ENCODE measurements around the gene RAD51B. TPM values are rescaled to one million over a fixed set of nuclear protein-coding genes. Genes with fewer than 3 reads are reported as not detected.
A peak's percentile ranks its signal among the peaks of the same experiment; 100 is the strongest.

Gene RAD51B
- total and polyA plus RNA-seq, 3 donors from 2014 or later, result 5.5 to 22.5 (median 19.1) TPM

- intact Hi-C loops (cut with DNase I; ENCODE audit: low total_unique reads), result no loop called here
- Histone ChIP-seq H3K36me3 (ENCODE audit: low read depth, missing control alignments) (no peaks in the 10 kb centered on the region), H3K27me3 (no peaks in the 10 kb centered on the region), H3K4me1 (peaks cover 11% of the 10 kb centered on the region), H3K27ac (no peak overlapping the region), H3K4me3 (no peak overlapping the region), H3K9me3 (no peaks in the 10 kb centered on the region)
- 60 to 64% methylated on average over 4 of the region's 4 CpGs for WGBS, 2 donors
- DNase-seq, result no peak
- no peak for TF ChIP-seq CTCF (IDR thresholded peaks at IDR 0.05)
- TF ChIP-seq POLR2A (IDR thresholded peaks at IDR 0.05), result no peak
Observed at GRCh38 chr14:68416171-68416570, 596.6 kb downstream of the RAD51B start.

GRCh38 chr14:68417009-68417650 is 597.6 kb downstream of the RAD51B start:
- Histone ChIP-seq H3K4me3 (no peak overlapping the region), H3K27ac (peak overlapping the region in 1 of 2 donors; percentile 9), H3K27me3 (no peaks in the 10 kb centered on the region), H3K9me3 (no peaks in the 10 kb centered on the region), H3K36me3 (ENCODE audit: low read depth, missing control alignments) (no peaks in the 10 kb centered on the region), H3K4me1 (peaks cover 11% of the 10 kb centered on the region)
- WGBS, 2 donors, result 84 to 93% methylated on average over 5 of the region's 5 CpGs
- TF ChIP-seq POLR2A (IDR thresholded peaks at IDR 0.05) (no peak), CTCF (IDR thresholded peaks at IDR 0.05) (no peak)
- intact Hi-C loops (cut with DNase I; ENCODE audit: low total_unique reads), result no loop called here
- no peak for DNase-seq

- WGBS, 2 donors, result 49 to 59% methylated on average over 3 of the region's 3 CpGs
- intact Hi-C loops (cut with DNase I; ENCODE audit: low total_unique reads), result no loop called here
- TF ChIP-seq POLR2A (IDR thresholded peaks at IDR 0.05), result no peak
- no peak for TF ChIP-seq CTCF (IDR thresholded peaks at IDR 0.05)
- Histone ChIP-seq H3K27me3 (no peaks in the 10 kb centered on the region), H3K4me1 (peaks cover 11% of the 10 kb centered on the region), H3K9me3 (no peaks in the 10 kb centered on the region), H3K36me3 (ENCODE audit: low read depth, missing control alignments) (no peaks in the 10 kb centered on the region), H3K4me3 (no peak overlapping the region), H3K27ac (peak overlapping the region; percentile 9 to 10)
- DNase-seq, result no peak
Observed at GRCh38 chr14:68418174-68419118, 598.9 kb downstream of the RAD51B start.

DNA sequence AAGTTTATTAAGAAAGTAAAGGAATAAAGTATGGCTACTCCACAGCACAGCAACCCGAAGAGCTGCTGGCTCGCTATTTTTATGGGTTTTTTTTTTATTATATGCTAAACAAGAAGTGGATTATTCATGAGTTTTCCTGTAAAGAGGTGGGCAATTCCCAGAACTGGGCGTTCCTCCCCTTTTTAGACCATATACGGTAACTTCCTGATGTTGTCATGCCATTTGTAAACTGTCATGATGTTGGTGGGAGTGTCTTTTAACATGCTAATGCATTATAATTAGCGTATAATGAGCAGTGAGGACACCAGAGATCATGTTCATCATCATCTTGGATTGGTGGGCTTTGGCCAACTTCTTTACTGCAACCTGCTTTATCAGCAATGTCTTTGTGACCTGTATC is 600.8 kb downstream of the RAD51B start:
- H3K27ac ChIP-seq, result no peak overlapping the region
- TF ChIP-seq CTCF (IDR thresholded peaks at IDR 0.05) (no peak), POLR2A (IDR thresholded peaks at IDR 0.05) (no peak)
- no peak overlapping the region for H3K4me3 ChIP-seq
- WGBS, 2 donors, result 69 to 78% methylated on average over 5 of the region's 5 CpGs
- no peaks in the 10 kb centered on the region for H3K27me3 ChIP-seq
- H3K9me3 ChIP-seq, result no peaks in the 10 kb centered on the region
- no peaks in the 10 kb centered on the region for H3K36me3 ChIP-seq (ENCODE audit: low read depth, missing control alignments)
- intact Hi-C loops (cut with DNase I; ENCODE audit: low total_unique reads), result no loop called here
- H3K4me1 ChIP-seq, result peaks cover 8% of the 10 kb centered on the region
- no peak for DNase-seq
